ENCODE results near the gene MYO18B. TPM values are rescaled to one million over a fixed set of nuclear protein-coding genes. Genes with fewer than 3 reads are reported as not detected.

The MYO18B gene
- total and polyA plus RNA-seq, 2 donors (not counting 3 experiments of a cell fraction or from before 2014, with no cell fraction given): 0.01 TPM; not detected in 1

DNA sequence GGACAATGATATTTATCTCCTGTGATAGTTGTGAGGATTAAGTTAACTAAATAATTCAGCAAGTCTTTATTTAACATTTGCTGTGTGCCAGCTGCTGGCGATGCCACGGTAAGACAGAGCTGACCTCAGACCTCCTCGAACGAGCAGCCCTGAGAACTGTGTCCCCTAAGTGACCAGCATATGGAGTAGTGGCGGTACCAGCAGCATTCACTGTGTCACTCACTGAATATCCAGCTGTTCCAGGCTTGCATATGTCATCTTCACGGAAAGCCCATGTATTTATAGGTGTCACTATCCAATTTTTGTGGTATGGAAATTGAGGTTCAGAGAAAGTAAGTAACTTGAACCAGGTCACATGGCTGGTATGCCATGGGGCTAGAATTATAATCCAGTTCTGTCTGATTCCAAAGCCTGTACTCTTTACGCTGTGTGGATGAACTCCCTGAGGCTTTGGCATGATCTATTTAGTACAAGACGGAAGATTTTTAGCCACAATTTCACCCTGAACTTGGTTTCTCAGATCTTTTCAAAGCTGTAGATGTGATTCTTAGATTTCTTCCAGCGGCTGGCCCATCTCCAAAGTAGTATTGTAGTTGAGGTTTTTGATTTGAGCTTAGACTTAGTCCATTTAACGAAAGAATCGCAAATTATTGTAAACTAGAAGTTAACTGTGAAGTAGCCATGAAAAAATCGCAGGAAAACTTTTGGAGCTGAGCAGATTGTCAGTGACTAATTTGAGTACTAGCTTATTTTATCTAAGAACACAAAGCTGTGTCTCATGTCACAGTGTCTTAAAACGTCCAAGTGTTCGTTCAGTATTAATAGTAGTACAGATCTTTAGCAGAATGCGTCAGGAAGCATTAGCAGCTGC lies 49.4 kb upstream of the MYO18B start:
- BruUV-seq (replicated peaks): no TSS peak
- H3K27ac ChIP-seq (ENCODE audit: insufficient read depth, low read depth, low read length): no peak overlapping the region
- FAIRE-seq (no peak), DNase-seq (ENCODE audit: low read depth, low spot score) (no peak)
- TF ChIP-seq, protein P1, sequence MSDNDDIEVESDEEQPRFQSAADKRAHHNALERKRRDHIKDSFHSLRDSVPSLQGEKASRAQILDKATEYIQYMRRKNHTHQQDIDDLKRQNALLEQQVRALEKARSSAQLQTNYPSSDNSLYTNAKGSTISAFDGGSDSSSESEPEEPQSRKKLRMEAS (IDR thresholded peaks at IDR 0.05; ENCODE audit: insufficient read depth, insufficient read length): no peak
- TF ChIP-seq EZH2 (IDR thresholded peaks at IDR 0.05; ENCODE audit: borderline replicate concordance, low read depth, low read length, severe bottlenecking): no peak
- TF ChIP-seq MYC (IDR thresholded peaks at IDR 0.05; ENCODE audit: low read depth, low read length): no peak
- no peak for TF ChIP-seq JUN (IDR thresholded peaks at IDR 0.05; ENCODE audit: borderline replicate concordance, insufficient read depth, insufficient read length, low read depth)
- no peak for TF ChIP-seq FOS (IDR thresholded peaks at IDR 0.05; ENCODE audit: borderline replicate concordance, insufficient read depth, low read length)
- TF ChIP-seq POLR2A (IDR thresholded peaks at IDR 0.05; ENCODE audit: low read depth, low read length): no peak
- TF ChIP-seq POLR2AphosphoS5 (IDR thresholded peaks at IDR 0.05; ENCODE audit: insufficient read depth, low read depth, low read length): no peak
- no peak for TF ChIP-seq GATA2 (IDR thresholded peaks at IDR 0.05; ENCODE audit: insufficient read depth, insufficient read length, low read depth, low read length)
- TF ChIP-seq, protein P2, sequence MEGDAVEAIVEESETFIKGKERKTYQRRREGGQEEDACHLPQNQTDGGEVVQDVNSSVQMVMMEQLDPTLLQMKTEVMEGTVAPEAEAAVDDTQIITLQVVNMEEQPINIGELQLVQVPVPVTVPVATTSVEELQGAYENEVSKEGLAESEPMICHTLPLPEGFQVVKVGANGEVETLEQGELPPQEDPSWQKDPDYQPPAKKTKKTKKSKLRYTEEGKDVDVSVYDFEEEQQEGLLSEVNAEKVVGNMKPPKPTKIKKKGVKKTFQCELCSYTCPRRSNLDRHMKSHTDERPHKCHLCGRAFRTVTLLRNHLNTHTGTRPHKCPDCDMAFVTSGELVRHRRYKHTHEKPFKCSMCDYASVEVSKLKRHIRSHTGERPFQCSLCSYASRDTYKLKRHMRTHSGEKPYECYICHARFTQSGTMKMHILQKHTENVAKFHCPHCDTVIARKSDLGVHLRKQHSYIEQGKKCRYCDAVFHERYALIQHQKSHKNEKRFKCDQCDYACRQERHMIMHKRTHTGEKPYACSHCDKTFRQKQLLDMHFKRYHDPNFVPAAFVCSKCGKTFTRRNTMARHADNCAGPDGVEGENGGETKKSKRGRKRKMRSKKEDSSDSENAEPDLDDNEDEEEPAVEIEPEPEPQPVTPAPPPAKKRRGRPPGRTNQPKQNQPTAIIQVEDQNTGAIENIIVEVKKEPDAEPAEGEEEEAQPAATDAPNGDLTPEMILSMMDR (IDR thresholded peaks at IDR 0.05; ENCODE audit: extremely low read depth in 1 of 2, insufficient read depth in 1 of 2, low read depth in 1 of 2, low read length in 2 of 2): no peak
- no peak overlapping the region for H2AFZ ChIP-seq (ENCODE audit: low read depth, low read length)
- H3K9me3 ChIP-seq (replicated peaks; ENCODE audit: control insufficient read depth, insufficient read depth, low read length): no peaks in the 10 kb centered on the region
- no peaks in the 10 kb centered on the region for H3K27me3 ChIP-seq (ENCODE audit: control insufficient read depth in 2 of 2, insufficient read depth in 2 of 2, low read length in 2 of 2)
- ChIA-PET POLR2A (no interaction called here), CTCF (interaction anchor here (1.2 kb wide), 1 partner anchor 10 kb away, joined by 3 read pairs; no protein-coding TSS in a partner anchor)
- H3K4me2 ChIP-seq (ENCODE audit: insufficient read depth, low read length): no peak overlapping the region
- no peaks in the 10 kb centered on the region for H3K4me1 ChIP-seq (ENCODE audit: control insufficient read depth, extremely low read depth, insufficient read depth, low read length)
- intact Hi-C loops (cut with micrococcal nuclease): no loop called here
- no peaks in the 10 kb centered on the region for H3K79me2 ChIP-seq (ENCODE audit: control insufficient read depth, insufficient read depth, low read length)
- H4K20me1 ChIP-seq (replicated peaks; ENCODE audit: control insufficient read depth, extremely low read depth, insufficient read depth, low read length): no peaks in the 10 kb centered on the region
- no peak overlapping the region for H3K4me3 ChIP-seq (replicated peaks in 1 of 3; ENCODE audit: insufficient read depth in 1 of 3, low read depth in 1 of 3, low read length in 3 of 3)
- dilution Hi-C loops (cut with MboI; ENCODE audit: extremely low pct_ligation_motif_present, low sequenced_read_pairs): no loop called here
- H3K36me3 ChIP-seq (ENCODE audit: control insufficient read depth in 2 of 2, extremely low read depth in 1 of 2, insufficient read depth in 2 of 2, low read length in 2 of 2): no peaks in the 10 kb centered on the region
- no peaks in the 10 kb centered on the region for H3K9me1 ChIP-seq (replicated peaks; ENCODE audit: control insufficient read depth, extremely low read depth, insufficient read depth, low read length)
- no peak overlapping the region for H3K9ac ChIP-seq (replicated peaks; ENCODE audit: extremely low read depth, insufficient read depth, low read length)

Data from endothelial cell of umbilical vein (primary cell).